GM12878 (cell line): ENCODE measurements around the gene WBP1L.

ENCODE experiments used
- ETV6 ChIP-seq, 2 experiments: fragments of 450-650 bp in 1 of 2; IDR thresholded peaks in 1 of 2; conservative IDR thresholded peaks in 1 of 2; 2 replicates each; pipeline ENCODE4 v1.6.1; 2014; ENCODE audit warnings: antibody characterized with exemption in 1 of 2, borderline replicate concordance in 1 of 2, low read depth in 1 of 2, mild to moderate bottlenecking in 1 of 2, moderate library complexity in 1 of 2
- HDGF ChIP-seq: fragments of 450-650 bp; IDR thresholded peaks from 2 replicates; pipeline ENCODE4 v1.6.1; 2016; ENCODE audit warnings: antibody characterized with exemption
- MYC ChIP-seq: IDR thresholded peaks from 2 replicates; pipeline ENCODE4 v1.6.1; 2011; ENCODE audit warnings: mild to moderate bottlenecking, low read length, moderate library complexity, inconsistent platforms; ENCODE audit not compliant: insufficient read depth, insufficient replicate concordance, insufficient read length, severe bottlenecking
- NFIC ChIP-seq: IDR thresholded peaks from 2 replicates; pipeline ENCODE4 v1.6.1; 2012; ENCODE audit warnings: low read depth, mild to moderate bottlenecking, inconsistent platforms, low read length, moderate library complexity
- PAX5 ChIP-seq: IDR thresholded peaks from 2 replicates; pipeline ENCODE4 v1.6.1; 2011; ENCODE audit warnings: low read depth, low read length, borderline replicate concordance
- RCOR1 ChIP-seq: conservative IDR thresholded peaks from 2 replicates; pipeline ENCODE4 v1.6.1; 2012; ENCODE audit warnings: low read depth, low read length, improper control_type of control experiment
- SIN3A ChIP-seq: IDR thresholded peaks from 2 replicates; pipeline ENCODE4 v1.6.1; 2012; ENCODE audit warnings: low read depth, low read length, improper control_type of control experiment
- SMC3 ChIP-seq: IDR thresholded peaks from 2 replicates; pipeline ENCODE4 v1.6.1; 2011; ENCODE audit warnings: low read length, improper control_type of control experiment, borderline replicate concordance
- TF ChIP-seq, protein P1 (sequence below), 3 experiments: IDR thresholded peaks in 2 of 3; conservative IDR thresholded peaks in 1 of 3; 2 replicates each; pipeline ENCODE4 v1.5.1; 2011; ENCODE audit warnings: low read depth in 3 of 3, low read length in 3 of 3, mild to moderate bottlenecking in 3 of 3, control low read depth in 2 of 3, moderate library complexity in 2 of 3, inconsistent platforms in 1 of 3, mixed read lengths in 1 of 3; ENCODE audit not compliant: control insufficient read depth in 2 of 3, insufficient read depth in 1 of 3; ENCODE audit errors: extremely low read depth in 1 of 3

DNA sequence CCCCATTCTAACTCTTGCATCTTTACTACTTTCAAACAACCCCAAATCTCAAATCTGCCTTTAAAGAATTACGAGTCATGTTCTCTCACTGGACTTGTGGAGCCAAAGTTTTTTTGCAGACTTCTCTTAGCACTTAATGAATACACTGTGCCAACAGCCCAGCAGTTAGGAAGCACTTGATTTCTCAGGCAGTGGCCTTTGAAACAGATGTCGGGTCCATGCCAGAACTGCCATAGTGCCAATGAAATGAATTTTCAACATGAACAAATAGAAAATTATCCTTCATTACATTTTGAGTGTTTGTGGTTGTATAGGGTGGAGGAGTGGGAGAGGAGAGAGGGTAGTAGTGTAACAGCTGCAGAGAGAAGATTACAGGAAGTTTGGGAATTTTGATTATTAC is 116.2 kb downstream of the WBP1L start:
- no peak for TF ChIP-seq NFIC
- TF ChIP-seq ETV6 (conservative IDR thresholded peaks at IDR 0.05 in 1 of 2, IDR thresholded peaks at IDR 0.05 in 1 of 2; ENCODE audit: borderline replicate concordance in 1 of 2, low read depth in 1 of 2) = no peak
- TF ChIP-seq, protein P1, sequence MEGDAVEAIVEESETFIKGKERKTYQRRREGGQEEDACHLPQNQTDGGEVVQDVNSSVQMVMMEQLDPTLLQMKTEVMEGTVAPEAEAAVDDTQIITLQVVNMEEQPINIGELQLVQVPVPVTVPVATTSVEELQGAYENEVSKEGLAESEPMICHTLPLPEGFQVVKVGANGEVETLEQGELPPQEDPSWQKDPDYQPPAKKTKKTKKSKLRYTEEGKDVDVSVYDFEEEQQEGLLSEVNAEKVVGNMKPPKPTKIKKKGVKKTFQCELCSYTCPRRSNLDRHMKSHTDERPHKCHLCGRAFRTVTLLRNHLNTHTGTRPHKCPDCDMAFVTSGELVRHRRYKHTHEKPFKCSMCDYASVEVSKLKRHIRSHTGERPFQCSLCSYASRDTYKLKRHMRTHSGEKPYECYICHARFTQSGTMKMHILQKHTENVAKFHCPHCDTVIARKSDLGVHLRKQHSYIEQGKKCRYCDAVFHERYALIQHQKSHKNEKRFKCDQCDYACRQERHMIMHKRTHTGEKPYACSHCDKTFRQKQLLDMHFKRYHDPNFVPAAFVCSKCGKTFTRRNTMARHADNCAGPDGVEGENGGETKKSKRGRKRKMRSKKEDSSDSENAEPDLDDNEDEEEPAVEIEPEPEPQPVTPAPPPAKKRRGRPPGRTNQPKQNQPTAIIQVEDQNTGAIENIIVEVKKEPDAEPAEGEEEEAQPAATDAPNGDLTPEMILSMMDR (IDR thresholded peaks at IDR 0.05 in 2 of 3, conservative IDR thresholded peaks at IDR 0.05 in 1 of 3; ENCODE audit: control insufficient read depth in 2 of 3, extremely low read depth in 1 of 3, insufficient read depth in 1 of 3, low read depth in 3 of 3, low read length in 3 of 3) = no peak
- no peak for TF ChIP-seq SMC3
- TF ChIP-seq RCOR1 = no peak
- TF ChIP-seq HDGF = no peak
- no peak for TF ChIP-seq SIN3A
- no peak for TF ChIP-seq PAX5
- TF ChIP-seq MYC = no peak
